ENCODE data around the gene POLR3B.

The POLR3B gene

GRCh38 chr12:106552228-106552627 lies 194.7 kb downstream of the POLR3B start:
- Histone ChIP-seq H2AFZ (no peak overlapping the region), H3K9me3 (ENCODE audit: control insufficient read depth, low read length) (no peaks in the 10 kb centered on the region), H3K27ac (no peak overlapping the region), H3K9ac (no peak overlapping the region), H3K79me2 (no peaks in the 10 kb centered on the region), H3K36me3 (ENCODE audit: control insufficient read depth, insufficient read depth, low read length) (no peaks in the 10 kb centered on the region), H3K4me2 (ENCODE audit: low read length) (no peak overlapping the region), H3K4me3 (ENCODE audit: low read depth, low read length) (no peak overlapping the region), H3K27me3 (ENCODE audit: control insufficient read depth, insufficient read depth, low read length) (no peaks in the 10 kb centered on the region), H3K4me1 (no peaks in the 10 kb centered on the region)
- no peak for TF ChIP-seq CTCF (IDR thresholded peaks at IDR 0.05)

Measured in parathyroid adenoma (tissue), 2 donors.